ENCODE results near the gene APOL6. TPM values are rescaled to one million over a fixed set of nuclear protein-coding genes. Genes with fewer than 3 reads are reported as not detected.

Gene APOL6
- total and polyA plus RNA-seq, 8 donors, result 2.0 to 12.6 (median 3.7) TPM

- peak in 3 of 4 donors; percentile 50 to 64 (median 58) for ATAC-seq
- H3K27ac ChIP-seq, result no peak overlapping the region
- no peak for FAIRE-seq
- WGBS, 2 donors, result 78 to 82% methylated on average over 13 of the region's 13 CpGs
- H3K9me3 ChIP-seq, result no peaks in the 10 kb centered on the region
- H3K4me1 ChIP-seq, result no peaks in the 10 kb centered on the region
- no peak overlapping the region for H3K4me3 ChIP-seq
- intact Hi-C loops (cut with DNase I), result no loop called here
- H3K27me3 ChIP-seq, result no peaks in the 10 kb centered on the region
- peak in 1 of 6 donors; percentile 33 for DNase-seq
- no peaks in the 10 kb centered on the region for H3K36me3 ChIP-seq
- TF ChIP-seq CTCF (IDR thresholded peaks at IDR 0.05), result no peak
Measured at GRCh38 chr22:35638410-35638809, 9.8 kb upstream of the APOL6 start.

- no peak for FAIRE-seq
- ATAC-seq, result no peak
- Histone ChIP-seq H3K27ac (no peak overlapping the region), H3K27me3 (no peaks in the 10 kb centered on the region), H3K4me1 (no peaks in the 10 kb centered on the region), H3K9me3 (no peaks in the 10 kb centered on the region), H3K36me3 (no peaks in the 10 kb centered on the region), H3K4me3 (no peak overlapping the region)
- no peak for DNase-seq
- intact Hi-C loops (cut with DNase I), result no loop called here
- WGBS, 2 donors, result 69 to 76% methylated on average over 7 of the region's 7 CpGs
- TF ChIP-seq CTCF (IDR thresholded peaks at IDR 0.05), result no peak
Measured at GRCh38 chr22:35641494-35642120, 6.6 kb upstream of the APOL6 start.

- intact Hi-C loops (cut with DNase I), result no loop called here
- Histone ChIP-seq H3K27me3 (no peaks in the 10 kb centered on the region), H3K4me3 (no peak overlapping the region), H3K36me3 (no peaks in the 10 kb centered on the region), H3K4me1 (peaks cover 0 to 4% (median 0%) of the 10 kb centered on the region in 3 donors), H3K9me3 (no peaks in the 10 kb centered on the region), H3K27ac (no peak overlapping the region)
- no peak for TF ChIP-seq CTCF (IDR thresholded peaks at IDR 0.05)
- no peak for ATAC-seq
- no peak for FAIRE-seq
- WGBS, 2 donors, result 25 to 55% methylated on average over 2 of the region's 2 CpGs
- no peak for DNase-seq
Measured at GRCh38 chr22:35642305-35642741, 5.9 kb upstream of the APOL6 start.

- H3K9me3 ChIP-seq, result no peaks in the 10 kb centered on the region
- intact Hi-C loops (cut with DNase I), result no loop called here
- TF ChIP-seq CTCF (IDR thresholded peaks at IDR 0.05), result no peak
- H3K36me3 ChIP-seq, result no peaks in the 10 kb centered on the region
- 92 to 100% methylated on average over 1 of the region's 1 CpG for WGBS, 2 donors
- ATAC-seq, result no peak
- no peaks in the 10 kb centered on the region for H3K27me3 ChIP-seq
- FAIRE-seq, result no peak
- H3K4me3 ChIP-seq, result no peak overlapping the region
- peaks cover 0 to 9% (median 0%) of the 10 kb centered on the region in 3 donors for H3K4me1 ChIP-seq
- DNase-seq, result no peak
- no peak overlapping the region for H3K27ac ChIP-seq
Measured at GRCh38 chr22:35643991-35644390, 4.3 kb upstream of the APOL6 start.

GRCh38 chr22:35645646-35646045 is 2.6 kb upstream of the APOL6 start:
- intact Hi-C loops (cut with DNase I), result no loop called here
- 85 to 88% methylated on average over 4 of the region's 4 CpGs for WGBS, 2 donors
- Histone ChIP-seq H3K27me3 (no peaks in the 10 kb centered on the region), H3K27ac (no peak overlapping the region), H3K4me3 (no peak overlapping the region), H3K4me1 (peaks cover 0 to 9% (median 4%) of the 10 kb centered on the region in 3 donors), H3K36me3 (no peaks in the 10 kb centered on the region), H3K9me3 (no peaks in the 10 kb centered on the region)
- FAIRE-seq, result no peak
- no peak for TF ChIP-seq CTCF (IDR thresholded peaks at IDR 0.05)
- ATAC-seq, result no peak
- no peak for DNase-seq

Data from pancreas (tissue), 10 donors.